Activated B cell treated with CpG ODN at 0.5 μM for 24 hours (primary cell): Measurements from ENCODE around the gene PTCD2. TPM values are rescaled to one million over a fixed set of nuclear protein-coding genes. Genes with fewer than 3 reads are reported as not detected.
A peak's percentile ranks its signal among the peaks of the same experiment; 100 is the strongest.

Experiments
- ATAC-seq: fragments of 200-7000 bp; cut with Tn5 transposase; one replicate; pipeline ENCODE4 v1.10.0; 2021; ENCODE audit warnings: low read depth, mild to moderate bottlenecking, moderate library complexity
- CTCF ChIA-PET: fragments of 350-600 bp; sonication (Branson Sonifier 250); formaldehyde crosslinking; loops from one replicate; lab custom pipeline; 2021; ENCODE audit warnings: antibody characterized with exemption; lab: Charles Lee
- POLR2A ChIA-PET: fragments of 350-600 bp; sonication (Branson Sonifier 250); formaldehyde crosslinking; loops from one replicate; lab custom pipeline; 2021; ENCODE audit warnings: antibody characterized with exemption; lab: Charles Lee
- DNase-seq: peaks from one replicate; pipeline ENCODE4 v3.0.0; 2022
- H3K27ac Mint-ChIP-seq: one replicate; pipeline ENCODE4 v1.8.0; 2020; ENCODE audit warnings: mixed read lengths
- H3K27me3 Mint-ChIP-seq: one replicate; pipeline ENCODE4 v1.8.0; 2021; ENCODE audit warnings: mixed read lengths
- H3K36me3 Mint-ChIP-seq: one replicate; pipeline ENCODE4 v1.8.0; 2021; ENCODE audit warnings: low read depth, mixed read lengths
- H3K4me1 Mint-ChIP-seq: one replicate; pipeline ENCODE4 v1.8.0; 2021; ENCODE audit warnings: mixed read lengths
- H3K4me3 Mint-ChIP-seq: one replicate; pipeline ENCODE4 v1.8.0; 2020; ENCODE audit warnings: mild to moderate bottlenecking, mixed read lengths
- H3K9me3 Mint-ChIP-seq: one replicate; pipeline ENCODE4 v1.8.0; 2020; ENCODE audit warnings: mixed read lengths
- intact Hi-C: fragments of 100-400 bp; cut with micrococcal nuclease; formaldehyde crosslinking; loops from one replicate; pipeline ENCODE4 v1.15.1; 2024
- total RNA-seq: library from RNA; stranded (reverse); gene quantifications from 2 replicates; pipeline ENCODE4 v1.2.3, GENCODE V29; 2022
- TF ChIP-seq, protein P1 (sequence below): fragments of 200-600 bp; IDR thresholded peaks from one replicate; pipeline ENCODE4 v1.8.0; 2022; ENCODE audit warnings: antibody characterized with exemption, mild to moderate bottlenecking

Gene PTCD2
- total RNA-seq, 1 donor from 2014 or later, result 8.9 TPM

DNA sequence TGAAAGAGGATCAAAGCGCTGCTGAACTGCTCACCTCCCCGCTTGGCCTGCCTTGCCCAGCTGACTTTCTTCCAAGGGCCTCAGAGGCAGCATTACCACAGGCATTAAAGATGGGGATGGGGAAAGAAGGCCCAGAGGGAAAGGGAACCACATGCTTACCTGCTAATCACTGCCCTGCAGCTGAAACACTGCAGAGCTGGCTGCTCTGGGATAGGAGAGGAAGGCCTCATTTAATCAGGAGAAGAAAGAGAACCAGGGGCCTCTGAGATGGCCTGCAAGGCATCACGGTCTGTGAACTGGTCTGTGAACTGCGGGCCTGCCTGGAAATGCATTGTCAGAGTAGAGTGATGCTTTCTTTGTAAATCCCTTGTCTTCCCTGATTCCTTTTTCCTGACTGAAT is 44.8 kb downstream of the PTCD2 start:
- H3K27me3 Mint-ChIP-seq, result no peaks in the 10 kb centered on the region
- POLR2A ChIA-PET, result no interaction called here
- intact Hi-C loops, result loop anchor here (5.0 to 10.0 kb wide), 2 partner anchors 480 to 837 kb away; no protein-coding TSS in a partner anchor

DNA sequence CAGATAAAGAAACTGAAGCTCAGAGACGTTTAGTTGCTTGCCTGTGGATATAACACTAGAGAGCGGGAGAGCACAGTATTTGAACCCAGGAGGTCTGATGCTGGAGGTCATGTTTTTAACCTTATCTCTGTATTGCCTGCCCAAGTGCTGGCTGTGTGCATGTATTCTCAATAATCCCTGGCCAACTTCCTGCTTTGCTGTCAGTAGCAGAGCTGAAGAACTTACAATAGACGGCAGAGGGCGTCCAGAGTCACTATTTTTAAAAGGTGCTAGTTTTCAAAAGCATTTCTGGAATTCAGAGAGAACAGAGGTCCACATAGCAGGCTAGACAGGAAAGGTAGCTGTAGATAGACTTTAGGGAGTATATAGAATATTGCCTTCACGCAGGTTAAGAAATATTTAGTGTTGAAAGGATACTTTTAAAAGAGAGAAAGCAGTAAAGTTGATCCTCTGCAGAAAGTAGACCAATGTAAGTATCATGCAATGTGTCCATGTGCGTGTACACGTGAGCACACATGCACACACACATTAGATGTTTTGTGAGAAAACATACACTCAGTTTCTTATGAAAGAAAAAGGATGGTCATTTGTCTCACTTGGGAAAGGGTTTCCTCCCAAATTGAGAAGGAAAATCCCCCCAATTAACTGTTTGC is 46.3 kb downstream of the PTCD2 start:
- peak; percentile 68 for ATAC-seq
- ChIA-PET CTCF (interaction anchor here (0.6 to 3.2 kb wide), 7 partner anchors 10 to 454 kb away, joined by 3 to 59 read pairs (median 6); partner anchors contain the start of gene TNPO1), POLR2A (no interaction called here)
- H3K4me3 Mint-ChIP-seq, result no peak overlapping the region
- intact Hi-C loops, result loop anchor here (1.0 to 10.0 kb wide), 5 partner anchors 158 to 836 kb away; no protein-coding TSS in a partner anchor
- peaks cover 11% of the 10 kb centered on the region for H3K4me1 Mint-ChIP-seq
- H3K27me3 Mint-ChIP-seq, result no peaks in the 10 kb centered on the region
- peaks cover 7% of the 10 kb centered on the region for H3K36me3 Mint-ChIP-seq
- no peak overlapping the region for H3K27ac Mint-ChIP-seq
- TF ChIP-seq, protein P1, sequence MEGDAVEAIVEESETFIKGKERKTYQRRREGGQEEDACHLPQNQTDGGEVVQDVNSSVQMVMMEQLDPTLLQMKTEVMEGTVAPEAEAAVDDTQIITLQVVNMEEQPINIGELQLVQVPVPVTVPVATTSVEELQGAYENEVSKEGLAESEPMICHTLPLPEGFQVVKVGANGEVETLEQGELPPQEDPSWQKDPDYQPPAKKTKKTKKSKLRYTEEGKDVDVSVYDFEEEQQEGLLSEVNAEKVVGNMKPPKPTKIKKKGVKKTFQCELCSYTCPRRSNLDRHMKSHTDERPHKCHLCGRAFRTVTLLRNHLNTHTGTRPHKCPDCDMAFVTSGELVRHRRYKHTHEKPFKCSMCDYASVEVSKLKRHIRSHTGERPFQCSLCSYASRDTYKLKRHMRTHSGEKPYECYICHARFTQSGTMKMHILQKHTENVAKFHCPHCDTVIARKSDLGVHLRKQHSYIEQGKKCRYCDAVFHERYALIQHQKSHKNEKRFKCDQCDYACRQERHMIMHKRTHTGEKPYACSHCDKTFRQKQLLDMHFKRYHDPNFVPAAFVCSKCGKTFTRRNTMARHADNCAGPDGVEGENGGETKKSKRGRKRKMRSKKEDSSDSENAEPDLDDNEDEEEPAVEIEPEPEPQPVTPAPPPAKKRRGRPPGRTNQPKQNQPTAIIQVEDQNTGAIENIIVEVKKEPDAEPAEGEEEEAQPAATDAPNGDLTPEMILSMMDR, result no peak
- no peaks in the 10 kb centered on the region for H3K9me3 Mint-ChIP-seq
- no peak for DNase-seq

More for the DNA sequence above, 44.8 kb downstream of the PTCD2 start:
- no peak for DNase-seq
- CTCF ChIA-PET, result interaction anchor here (0.8 to 3.2 kb wide), 5 partner anchors 159 to 454 kb away, joined by 3 to 59 read pairs (median 3); partner anchors contain the start of gene TNPO1
- Mint-ChIP-seq H3K36me3 (peaks cover 16% of the 10 kb centered on the region), H3K4me3 (no peak overlapping the region), H3K9me3 (no peaks in the 10 kb centered on the region), H3K4me1 (peaks cover 11% of the 10 kb centered on the region), H3K27ac (no peak overlapping the region)
- TF ChIP-seq, protein P1, result no peak
- no peak for ATAC-seq

DNA sequence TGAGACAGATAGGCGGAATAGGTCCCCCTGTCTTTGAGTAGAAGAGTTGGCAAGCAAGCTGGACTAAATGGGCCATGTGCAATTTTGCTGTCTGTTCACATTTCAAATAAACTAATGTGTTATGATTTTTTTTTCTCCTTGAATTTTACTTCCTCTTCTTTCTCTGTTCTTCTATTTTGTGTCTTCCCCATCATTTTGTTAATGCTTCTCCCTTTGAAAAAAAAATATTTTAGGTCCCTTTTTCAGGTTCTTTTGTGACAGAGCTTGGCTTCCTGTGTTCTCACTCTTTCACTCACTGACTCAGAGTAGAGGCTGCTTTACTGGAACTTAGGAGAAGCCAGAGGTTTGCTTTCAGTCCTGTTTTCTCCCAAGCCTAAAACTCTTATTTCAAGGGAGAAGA is 48.1 kb downstream of the PTCD2 start:
- ChIA-PET CTCF (interaction anchor here (0.9 to 3.2 kb wide), 3 partner anchors 156 to 450 kb away, joined by 3 to 59 read pairs (median 9); no protein-coding TSS in a partner anchor), POLR2A (no interaction called here)
- peaks cover 11% of the 10 kb centered on the region for H3K4me1 Mint-ChIP-seq
- H3K36me3 Mint-ChIP-seq, result no peaks in the 10 kb centered on the region
- no peaks in the 10 kb centered on the region for H3K27me3 Mint-ChIP-seq
- DNase-seq (no peak), ATAC-seq (no peak)
- intact Hi-C loops, result loop anchor here (5.0 to 10.0 kb wide), 2 partner anchors 477 to 834 kb away; no protein-coding TSS in a partner anchor
- H3K9me3 Mint-ChIP-seq, result no peaks in the 10 kb centered on the region
- TF ChIP-seq, protein P1, result no peak
- H3K27ac Mint-ChIP-seq, result no peak overlapping the region
- H3K4me3 Mint-ChIP-seq, result no peak overlapping the region

DNA sequence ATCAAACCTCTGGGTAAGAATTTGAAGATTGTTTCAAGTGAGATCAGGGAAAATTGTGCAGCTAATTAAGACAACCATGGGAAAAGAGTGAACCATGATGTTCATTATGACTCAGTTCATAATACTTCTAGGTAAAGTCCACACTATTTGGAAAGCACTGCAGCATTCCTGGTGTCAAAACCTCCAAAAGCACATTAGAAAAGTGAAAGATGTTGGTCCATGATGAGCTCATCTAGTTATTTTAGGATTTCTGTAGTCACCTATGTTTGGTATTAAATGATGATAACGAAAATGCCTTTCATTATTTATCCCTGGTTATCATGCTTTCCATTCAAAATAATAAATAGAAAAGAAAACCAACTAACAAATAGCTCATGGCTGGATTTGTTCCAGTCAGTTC is 49.1 kb downstream of the PTCD2 start:
- Mint-ChIP-seq H3K9me3 (no peaks in the 10 kb centered on the region), H3K27me3 (no peaks in the 10 kb centered on the region), H3K4me3 (no peak overlapping the region), H3K4me1 (peaks cover 11% of the 10 kb centered on the region), H3K36me3 (no peaks in the 10 kb centered on the region), H3K27ac (no peak overlapping the region)
- intact Hi-C loops, result loop anchor here (5.0 to 10.0 kb wide), 2 partner anchors 476 to 833 kb away; no protein-coding TSS in a partner anchor
- ChIA-PET CTCF (interaction anchor here (2.0 kb wide), 1 partner anchor 155 kb away, joined by 9 read pairs; no protein-coding TSS in a partner anchor), POLR2A (no interaction called here)
- TF ChIP-seq, protein P1, result no peak
- ATAC-seq, result no peak
- DNase-seq, result no peak

DNA sequence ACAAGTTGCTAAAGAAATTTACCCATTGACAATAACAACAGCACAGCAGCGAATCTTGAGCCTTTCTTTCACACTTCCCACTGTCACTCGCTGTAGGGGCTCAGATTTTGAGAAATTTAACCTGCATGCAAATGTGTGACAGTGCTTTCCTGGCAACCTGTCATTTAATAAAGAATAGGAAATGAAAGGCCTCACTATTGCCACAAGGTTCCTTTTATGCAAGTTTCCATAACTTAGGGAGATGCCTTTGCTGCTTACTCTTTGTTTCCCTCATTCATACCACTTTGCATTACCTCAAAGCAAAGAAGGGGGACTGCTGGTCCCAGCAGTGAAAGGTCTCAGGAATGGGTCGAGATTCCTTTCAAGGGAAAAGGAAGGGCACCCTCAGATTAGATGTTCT is 49.5 kb downstream of the PTCD2 start:
- Mint-ChIP-seq H3K4me1 (peaks cover 11% of the 10 kb centered on the region), H3K27ac (no peak overlapping the region), H3K9me3 (no peaks in the 10 kb centered on the region), H3K4me3 (no peak overlapping the region), H3K27me3 (no peaks in the 10 kb centered on the region), H3K36me3 (no peaks in the 10 kb centered on the region)
- intact Hi-C loops, result loop anchor here (5.0 to 10.0 kb wide), 2 partner anchors 475 to 833 kb away; no protein-coding TSS in a partner anchor
- ChIA-PET POLR2A (interaction anchor here (0.5 kb wide), 1 partner anchor 49 kb away, joined by 3 read pairs; no protein-coding TSS in a partner anchor), CTCF (interaction anchor here (2.0 kb wide), 1 partner anchor 155 kb away, joined by 9 read pairs; no protein-coding TSS in a partner anchor)
- ATAC-seq, result no peak
- TF ChIP-seq, protein P1, result no peak
- no peak for DNase-seq
